ENCODE measurements around the gene LAMC1. TPM values are rescaled to one million over a fixed set of nuclear protein-coding genes. Genes with fewer than 3 reads are reported as not detected.

Gene LAMC1
- total and polyA plus RNA-seq, 2 experiments from 2014 or later: 18.4 to 116 TPM

- no peak overlapping the region for H3K27ac Mint-ChIP-seq
- peaks cover 3% of the 10 kb centered on the region; the same call in 2 of the 3 replicates for H3K9me3 Mint-ChIP-seq
- peak overlapping the region; percentile 54; the same call in 1 of the 2 replicates for H2AFZ ChIP-seq
- no peaks in the 10 kb centered on the region for H3K27me3 ChIP-seq (ENCODE audit: insufficient read depth)
- DNase-seq (ENCODE audit: low spot score) (no peak), ATAC-seq (no peak)
- no peak overlapping the region for H3K4me3 Mint-ChIP-seq
- no peaks in the 10 kb centered on the region for H3F3A ChIP-seq (replicated peaks; ENCODE audit: low read depth)
- H4K20me1 ChIP-seq (replicated peaks; ENCODE audit: insufficient read depth): no peaks in the 10 kb centered on the region
- H3K4me1 Mint-ChIP-seq: peaks cover 4% of the 10 kb centered on the region; the same call in 2 of the 3 replicates
- no peaks in the 10 kb centered on the region for H3K4me1 ChIP-seq (ENCODE audit: insufficient read depth)
- TF ChIP-seq CREB1 (CRISPR knock-in tag; IDR thresholded peaks at IDR 0.05; ENCODE audit: low read depth) (no peak), POLR2AphosphoS5 (IDR thresholded peaks at IDR 0.05; ENCODE audit: low read depth) (no peak), EZH2phosphoT487 (IDR thresholded peaks at IDR 0.05; ENCODE audit: unreplicated experiment) (no peak), NANOG (IDR thresholded peaks at IDR 0.05; ENCODE audit: borderline replicate concordance) (no peak), ZNF331 (CRISPR knock-in tag; IDR thresholded peaks at IDR 0.05; ENCODE audit: low read depth) (no peak), CTCF (conservative IDR thresholded peaks at IDR 0.05; ENCODE audit: low read depth in 2 of 2) (no peak), EZH2 (IDR thresholded peaks at IDR 0.05; ENCODE audit: low read depth, unreplicated experiment) (no peak), ETS1 (IDR thresholded peaks at IDR 0.05) (no peak), REST (IDR thresholded peaks at IDR 0.05; ENCODE audit: unreplicated experiment) (no peak), ZNF114 (CRISPR knock-in tag; IDR thresholded peaks at IDR 0.05) (no peak), STAT1 (IDR thresholded peaks at IDR 0.05; ENCODE audit: unreplicated experiment) (no peak), JUNB (IDR thresholded peaks at IDR 0.05; ENCODE audit: unreplicated experiment) (no peak), ZNF462 (CRISPR knock-in tag; IDR thresholded peaks at IDR 0.05) (no peak)
- no peak overlapping the region for H3K4me3 ChIP-seq
- peaks cover 3% of the 10 kb centered on the region for H3K27me3 Mint-ChIP-seq (ENCODE audit: insufficient read depth, low read depth, poor library complexity)
- no peak overlapping the region for H3K4me2 ChIP-seq
- H3K36me3 Mint-ChIP-seq (ENCODE audit: low read depth): no peaks in the 10 kb centered on the region
- no peaks in the 10 kb centered on the region for H3K79me2 ChIP-seq (replicated peaks; ENCODE audit: insufficient read depth)
- no peak overlapping the region for H3K27ac ChIP-seq (ENCODE audit: low read depth)
- 0 out of 2 replicates have a peak, but pooled peaks cover 3% of the 10 kb centered on the region for H3K9me2 ChIP-seq (ENCODE audit: insufficient read depth)
- H3K36me3 ChIP-seq (ENCODE audit: insufficient read depth): no peaks in the 10 kb centered on the region
Measured at GRCh38 chr1:182985876-182986275, 37.3 kb upstream of the LAMC1 start.

Measured in GM23338 (cell line).